HFFc6 (cell line): Measurements from ENCODE around the gene GSS. TPM values are rescaled to one million over a fixed set of nuclear protein-coding genes. Genes with fewer than 3 reads are reported as not detected.

Experiments used
- DNase-seq: peaks from one replicate; pipeline ENCODE4 v3.0.0-alpha.2; 2018
- H3K27ac Mint-ChIP-seq: 2 replicates; pipeline ENCODE4 v1.8.0; 2020; ENCODE audit warnings: mild to moderate bottlenecking, mixed read lengths
- H3K27me3 Mint-ChIP-seq: 2 replicates; pipeline ENCODE4 v1.8.0; 2021; ENCODE audit warnings: mild to moderate bottlenecking, moderate library complexity, mixed read lengths; ENCODE audit not compliant: insufficient read depth
- H3K36me3 Mint-ChIP-seq: 2 replicates; pipeline ENCODE4 v1.8.0; 2021; ENCODE audit warnings: low read depth, mixed read lengths
- H3K4me1 Mint-ChIP-seq: 2 replicates; pipeline ENCODE4 v1.8.0; 2020; ENCODE audit warnings: low read depth, mixed read lengths
- H3K4me3 Mint-ChIP-seq: 2 replicates; pipeline ENCODE4 v1.8.0; 2020; ENCODE audit warnings: mild to moderate bottlenecking, moderate library complexity, mixed read lengths
- H3K9me3 Mint-ChIP-seq: 2 replicates; pipeline ENCODE4 v1.8.0; 2020; ENCODE audit warnings: mild to moderate bottlenecking, mixed read lengths
- total RNA-seq, 6 experiments: library from RNA; stranded (reverse); fragmentation: NEBNext Ultra II Directional; extraction: Animal tissue kit (Norgen Biotek cat#: 25700); gene quantifications; 2 replicates in 1 of 6; 3 replicates in 5 of 6; pipeline ENCODE4 v1.2.3, GENCODE V29; 2021
- TF ChIP-seq, protein P1 (sequence below): fragments of 200-600 bp; sonication (generic); IDR thresholded peaks from 2 replicates; pipeline ENCODE4 v1.5.0; 2021; ENCODE audit warnings: antibody characterized with exemption, mild to moderate bottlenecking

The GSS gene
- total RNA-seq, 6 experiments from 2014 or later: 72.1 to 86.8 (median 76.6) TPM

DNA sequence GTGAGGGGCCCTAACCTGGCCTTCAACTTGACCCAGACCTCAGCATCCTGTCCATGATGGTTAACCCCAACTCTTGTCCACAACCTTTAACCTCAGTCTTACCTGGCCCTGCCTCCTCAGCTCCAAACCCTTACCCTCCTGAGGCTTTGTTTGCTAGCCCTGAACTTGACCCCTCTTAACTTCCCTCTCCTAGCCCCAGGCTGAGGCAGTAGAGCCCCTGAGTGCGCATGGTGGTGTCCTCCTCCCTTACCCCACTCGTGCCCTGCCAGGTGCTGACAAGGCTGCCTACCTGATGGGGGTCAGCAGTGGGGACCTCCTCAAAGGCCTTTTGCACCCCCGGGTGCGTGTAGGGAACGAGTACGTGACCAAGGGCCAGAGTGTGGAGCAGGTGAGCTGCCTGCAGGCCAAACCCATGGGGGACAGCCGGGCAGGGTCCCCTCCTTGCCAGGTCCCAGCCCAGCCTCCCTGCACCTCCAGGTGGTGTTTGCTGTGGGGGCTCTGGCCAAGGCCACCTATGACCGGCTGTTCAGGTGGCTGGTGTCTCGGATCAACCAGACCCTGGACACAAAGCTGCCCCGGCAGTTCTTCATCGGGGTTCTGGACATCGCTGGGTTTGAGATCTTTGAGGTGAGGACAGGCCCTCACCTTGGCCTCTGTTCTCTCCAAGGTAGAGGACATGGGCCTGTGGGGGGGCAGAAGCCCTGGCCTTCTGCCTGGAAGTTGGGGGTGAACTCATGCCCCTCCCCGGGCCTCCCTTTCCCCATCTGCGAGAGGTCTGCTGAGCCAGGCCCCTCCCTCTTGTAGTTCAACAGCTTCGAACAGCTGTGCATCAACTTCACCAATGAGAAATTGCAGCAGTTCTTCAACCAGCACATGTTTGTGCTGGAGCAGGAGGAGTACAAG lies 31.9 kb upstream of the GSS start:
- H3K4me3 Mint-ChIP-seq: no peak overlapping the region
- H3K27ac Mint-ChIP-seq: no peak overlapping the region

DNA sequence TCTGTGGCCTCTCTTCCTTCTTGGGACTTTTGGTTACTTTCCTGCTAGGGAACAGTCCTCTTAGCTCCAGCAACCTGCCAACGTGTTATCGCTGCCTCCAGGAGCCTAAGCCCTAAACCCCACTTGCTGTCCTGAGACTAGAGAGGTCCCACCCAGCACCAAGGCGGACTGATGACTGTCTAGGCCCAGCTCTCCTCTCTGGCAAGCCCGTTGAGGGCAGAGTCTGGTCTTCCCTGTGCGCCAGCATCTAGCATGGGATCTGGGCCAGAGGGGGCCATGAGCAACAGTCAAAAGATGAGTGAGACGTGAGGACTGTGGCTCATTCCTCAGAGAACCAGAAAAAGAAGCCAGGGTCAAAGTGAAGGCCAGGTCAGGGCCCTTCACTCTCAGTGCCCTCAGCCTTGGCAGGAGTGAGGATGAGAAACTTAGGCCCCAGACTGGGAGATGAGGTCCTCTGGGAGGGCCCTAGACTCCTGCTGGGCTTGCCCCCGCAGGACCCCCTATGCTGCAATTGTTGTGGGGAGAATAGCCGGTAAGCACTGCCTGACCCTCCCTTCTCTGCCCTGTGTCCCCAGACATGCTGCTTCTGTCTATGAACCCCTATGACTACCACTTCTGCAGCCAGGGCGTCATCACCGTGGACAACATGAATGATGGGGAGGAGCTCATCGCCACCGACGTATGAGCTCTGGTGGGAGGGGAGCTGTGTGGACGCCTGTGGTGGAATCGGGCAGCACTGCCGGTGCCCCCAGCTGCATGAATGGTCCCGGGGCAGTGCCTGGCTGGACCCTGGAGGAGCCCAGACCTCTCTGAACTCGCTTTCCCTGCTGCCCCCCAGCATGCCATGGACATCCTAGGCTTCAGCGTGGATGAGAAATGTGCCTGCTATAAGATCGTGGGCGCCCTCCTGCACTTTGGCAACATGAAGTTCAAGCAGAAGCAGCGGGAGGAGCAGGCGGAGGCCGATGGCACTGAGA lies 31.0 kb upstream of the GSS start:
- H3K27me3 Mint-ChIP-seq: peaks cover 25% of the 10 kb centered on the region
- TF ChIP-seq, protein P1, sequence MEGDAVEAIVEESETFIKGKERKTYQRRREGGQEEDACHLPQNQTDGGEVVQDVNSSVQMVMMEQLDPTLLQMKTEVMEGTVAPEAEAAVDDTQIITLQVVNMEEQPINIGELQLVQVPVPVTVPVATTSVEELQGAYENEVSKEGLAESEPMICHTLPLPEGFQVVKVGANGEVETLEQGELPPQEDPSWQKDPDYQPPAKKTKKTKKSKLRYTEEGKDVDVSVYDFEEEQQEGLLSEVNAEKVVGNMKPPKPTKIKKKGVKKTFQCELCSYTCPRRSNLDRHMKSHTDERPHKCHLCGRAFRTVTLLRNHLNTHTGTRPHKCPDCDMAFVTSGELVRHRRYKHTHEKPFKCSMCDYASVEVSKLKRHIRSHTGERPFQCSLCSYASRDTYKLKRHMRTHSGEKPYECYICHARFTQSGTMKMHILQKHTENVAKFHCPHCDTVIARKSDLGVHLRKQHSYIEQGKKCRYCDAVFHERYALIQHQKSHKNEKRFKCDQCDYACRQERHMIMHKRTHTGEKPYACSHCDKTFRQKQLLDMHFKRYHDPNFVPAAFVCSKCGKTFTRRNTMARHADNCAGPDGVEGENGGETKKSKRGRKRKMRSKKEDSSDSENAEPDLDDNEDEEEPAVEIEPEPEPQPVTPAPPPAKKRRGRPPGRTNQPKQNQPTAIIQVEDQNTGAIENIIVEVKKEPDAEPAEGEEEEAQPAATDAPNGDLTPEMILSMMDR: no peak
- no peaks in the 10 kb centered on the region for H3K9me3 Mint-ChIP-seq
- H3K27ac Mint-ChIP-seq: no peak overlapping the region
- DNase-seq: no peak
- no peak overlapping the region for H3K4me3 Mint-ChIP-seq
- no peaks in the 10 kb centered on the region for H3K36me3 Mint-ChIP-seq
- H3K4me1 Mint-ChIP-seq: 0 out of 2 replicates have a peak, but pooled peaks cover 5% of the 10 kb centered on the region

More for the DNA sequence above, 31.9 kb upstream of the GSS start:
- no peak for DNase-seq
- 0 out of 2 replicates have a peak, but pooled peaks cover 5% of the 10 kb centered on the region for H3K4me1 Mint-ChIP-seq
- H3K9me3 Mint-ChIP-seq: no peaks in the 10 kb centered on the region
- TF ChIP-seq, protein P1: no peak
- H3K36me3 Mint-ChIP-seq: no peaks in the 10 kb centered on the region
- peaks cover 27% of the 10 kb centered on the region for H3K27me3 Mint-ChIP-seq

DNA sequence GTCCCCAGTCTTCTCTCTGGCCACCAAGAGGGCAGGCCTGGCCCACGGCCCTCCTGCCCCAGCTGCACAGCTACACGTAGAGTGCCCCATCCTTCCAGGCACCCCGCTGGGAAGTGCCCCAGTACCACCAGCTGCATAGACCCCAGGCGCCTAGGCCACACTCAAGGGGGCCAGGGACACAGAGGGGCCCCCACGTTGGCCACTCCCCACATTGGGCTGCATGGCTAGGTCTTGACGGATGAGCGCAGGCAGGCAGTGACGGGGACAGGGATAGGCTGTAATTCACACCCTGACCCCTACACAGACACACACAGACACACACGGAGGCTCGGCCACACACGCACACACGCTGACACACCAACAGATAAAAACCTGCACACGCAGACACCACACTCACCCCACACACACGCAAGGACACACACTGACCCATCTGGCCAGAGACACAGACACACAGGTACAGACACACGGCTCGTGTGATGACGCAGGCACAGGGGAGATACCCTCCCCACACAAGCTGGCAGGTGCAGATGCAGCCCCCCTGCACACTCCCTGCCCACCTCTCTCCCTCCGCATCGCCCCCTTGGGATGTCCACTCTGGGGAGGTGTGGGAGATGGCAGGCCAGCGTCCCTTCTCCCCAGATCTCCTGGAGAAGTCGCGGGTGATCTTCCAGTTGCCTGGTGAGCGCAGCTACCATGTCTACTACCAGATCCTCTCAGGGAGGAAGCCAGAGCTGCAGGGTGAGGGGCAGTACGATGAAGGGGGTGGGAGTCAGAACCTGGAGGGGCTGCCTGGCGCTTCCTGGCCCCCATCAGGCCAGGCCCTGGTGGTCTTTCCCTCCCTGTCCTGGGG lies 30.1 kb upstream of the GSS start:
- peaks cover 23% of the 10 kb centered on the region for H3K27me3 Mint-ChIP-seq
- no peak for DNase-seq
- no peaks in the 10 kb centered on the region for H3K9me3 Mint-ChIP-seq
- no peaks in the 10 kb centered on the region for H3K36me3 Mint-ChIP-seq
- no peak overlapping the region for H3K27ac Mint-ChIP-seq
- 0 out of 2 replicates have a peak, but pooled peaks cover 5% of the 10 kb centered on the region for H3K4me1 Mint-ChIP-seq
- H3K4me3 Mint-ChIP-seq: no peak overlapping the region
- TF ChIP-seq, protein P1: no peak

DNA sequence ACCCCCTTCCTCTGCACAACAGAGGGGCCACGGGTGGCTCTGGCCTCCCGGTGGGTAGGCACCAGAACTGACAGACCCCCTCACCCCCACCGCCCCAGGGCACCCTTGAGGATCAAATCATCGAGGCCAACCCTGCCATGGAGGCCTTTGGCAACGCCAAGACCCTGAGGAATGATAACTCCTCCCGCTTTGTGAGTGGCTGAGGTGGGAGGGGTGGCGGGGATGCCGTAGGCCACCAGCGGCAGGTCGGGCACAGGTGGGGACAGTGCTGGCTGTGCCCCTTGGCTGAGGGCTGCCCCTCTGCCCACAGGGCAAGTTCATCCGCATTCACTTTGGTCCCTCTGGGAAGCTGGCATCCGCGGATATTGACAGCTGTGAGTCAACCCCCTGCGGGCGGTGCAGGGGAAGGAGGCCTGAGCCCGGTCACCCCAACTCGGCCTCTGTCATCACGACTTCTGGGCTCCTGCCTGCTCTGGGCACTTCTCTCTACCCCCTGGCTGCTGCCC lies 29.2 kb upstream of the GSS start:
- Mint-ChIP-seq H3K9me3 (no peaks in the 10 kb centered on the region), H3K4me3 (no peak overlapping the region), H3K27me3 (peaks cover 23% of the 10 kb centered on the region), H3K27ac (no peak overlapping the region), H3K36me3 (no peaks in the 10 kb centered on the region), H3K4me1 (0 out of 2 replicates have a peak, but pooled peaks cover 5% of the 10 kb centered on the region)
- TF ChIP-seq, protein P1: no peak
- no peak for DNase-seq
